Brain microvascular endothelial cell (primary cell): ENCODE measurements around the gene PPP2R3C.
A peak's percentile ranks its signal among the peaks of the same experiment; 100 is the strongest.
"Not testable (repeated sequence)": the region's sequence is repeated elsewhere in the genome, so short reads cannot be mapped to it uniquely, and the experiment has no call there.

Experiments used
- DNase-seq: peaks from one replicate; pipeline ENCODE4 v3.0.0-alpha.2; 2020
- H3K27ac ChIP-seq: fragments of 250-450 bp; sonication (Bioruptor Pico); 2 replicates; pipeline ENCODE4 v1.5.1; 2020; ENCODE audit warnings: mild to moderate bottlenecking, moderate library complexity
- H3K27me3 ChIP-seq: fragments of 250-450 bp; sonication (Bioruptor Pico); replicated peaks from 2 replicates; pipeline ENCODE4 v1.5.1; 2020; ENCODE audit warnings: mild to moderate bottlenecking
- H3K36me3 ChIP-seq: fragments of 250-450 bp; sonication (Bioruptor Pico); replicated peaks from 2 replicates; pipeline ENCODE4 v1.5.1; 2020; ENCODE audit warnings: mild to moderate bottlenecking
- H3K4me3 ChIP-seq: 2 replicates; pipeline ENCODE4 v1.5.1; 2011; ENCODE audit warnings: low read depth, mild to moderate bottlenecking, control low read depth, low read length, moderate library complexity
- CTCF ChIP-seq: IDR thresholded peaks from 2 replicates; pipeline ENCODE4 v1.5.1; 2011; ENCODE audit warnings: low read depth, mild to moderate bottlenecking, moderate library complexity, low read length, control low read depth, inconsistent platforms; ENCODE audit errors: missing control alignments
- in situ Hi-C: cut with HindIII; loops from 2 replicates; pipeline ENCODE4 v1.10.0; 2017; ENCODE audit warnings: low sequenced_read_pairs, low pct_ligation_motif_present

Gene PPP2R3C

GRCh38 chr14:35159742-35160409 lies 38.1 kb upstream of the PPP2R3C start:
- no peaks in the 10 kb centered on the region for H3K27me3 ChIP-seq
- peak; percentile 90 for DNase-seq
- in situ Hi-C loops: no loop called here
- no peak overlapping the region for H3K4me3 ChIP-seq
- TF ChIP-seq CTCF: no peak
- H3K36me3 ChIP-seq: peaks cover 3% of the 10 kb centered on the region
- H3K27ac ChIP-seq: peak overlapping the region; percentile 57

- no peaks in the 10 kb centered on the region for H3K27me3 ChIP-seq
- H3K36me3 ChIP-seq: peaks cover 3% of the 10 kb centered on the region
- DNase-seq: peak; percentile 16
- in situ Hi-C loops: no loop called here
- H3K27ac ChIP-seq: no peak overlapping the region
- TF ChIP-seq CTCF: no peak
- no peak overlapping the region for H3K4me3 ChIP-seq
Measured at GRCh38 chr14:35158951-35159653, 37.3 kb upstream of the PPP2R3C start.

GRCh38 chr14:35158491-35158890 lies 36.7 kb upstream of the PPP2R3C start:
- in situ Hi-C loops: no loop called here
- peaks cover 3% of the 10 kb centered on the region for H3K36me3 ChIP-seq
- no peak overlapping the region for H3K4me3 ChIP-seq
- no peak for DNase-seq
- TF ChIP-seq CTCF: no peak
- no peaks in the 10 kb centered on the region for H3K27me3 ChIP-seq
- H3K27ac ChIP-seq: no peak overlapping the region

GRCh38 chr14:35155962-35156361 lies 34.2 kb upstream of the PPP2R3C start:
- H3K36me3 ChIP-seq: peaks cover 3% of the 10 kb centered on the region
- no peaks in the 10 kb centered on the region for H3K27me3 ChIP-seq
- no peak overlapping the region for H3K4me3 ChIP-seq
- peak overlapping the region; percentile 23 for H3K27ac ChIP-seq
- peak; percentile 48 for DNase-seq
- no peak for TF ChIP-seq CTCF
- in situ Hi-C loops: no loop called here

GRCh38 chr14:35154016-35154415 lies 32.2 kb upstream of the PPP2R3C start:
- in situ Hi-C loops: no loop called here
- Histone ChIP-seq H3K27me3 (no peaks in the 10 kb centered on the region), H3K4me3 (no peak overlapping the region), H3K27ac (no peak overlapping the region), H3K36me3 (peaks cover 6% of the 10 kb centered on the region)
- TF ChIP-seq CTCF: no peak
- no peak for DNase-seq

GRCh38 chr14:35152531-35152930 lies 30.7 kb upstream of the PPP2R3C start:
- H3K4me3 ChIP-seq, in situ Hi-C loops, H3K36me3 ChIP-seq, H3K27me3 ChIP-seq, DNase-seq, H3K27ac ChIP-seq: not testable (repeated sequence)
